Activated naive CD8-positive, alpha-beta T cell treated with anti-CD3 and anti-CD28 coated beads, Interleukin-2, amount 50 U/mL, for 24 hours (primary cell): ENCODE data around the gene MBD4.

Experiments
- ATAC-seq: fragments of 150-1000 bp; cut with Tn5 transposase; one replicate; pipeline ENCODE4 v1.10.0; 2021
- DNase-seq: peaks from one replicate; pipeline ENCODE4 v3.0.0; 2021
- H3K27ac Mint-ChIP-seq: one replicate; pipeline ENCODE4 v1.8.0; 2021; ENCODE audit warnings: mild to moderate bottlenecking, mixed read lengths
- H3K27me3 Mint-ChIP-seq: one replicate; pipeline ENCODE4 v1.8.0; 2021; ENCODE audit warnings: mixed read lengths
- H3K36me3 Mint-ChIP-seq: one replicate; pipeline ENCODE4 v1.8.0; 2021; ENCODE audit warnings: low read depth, mixed read lengths
- H3K4me1 Mint-ChIP-seq: one replicate; pipeline ENCODE4 v1.8.0; 2021; ENCODE audit warnings: mixed read lengths
- H3K4me3 Mint-ChIP-seq: one replicate; pipeline ENCODE4 v1.8.0; 2021; ENCODE audit warnings: mild to moderate bottlenecking, moderate library complexity, mixed read lengths
- H3K9me3 Mint-ChIP-seq: one replicate; pipeline ENCODE4 v1.8.0; 2021; ENCODE audit warnings: mixed read lengths

MBD4 gene

DNA sequence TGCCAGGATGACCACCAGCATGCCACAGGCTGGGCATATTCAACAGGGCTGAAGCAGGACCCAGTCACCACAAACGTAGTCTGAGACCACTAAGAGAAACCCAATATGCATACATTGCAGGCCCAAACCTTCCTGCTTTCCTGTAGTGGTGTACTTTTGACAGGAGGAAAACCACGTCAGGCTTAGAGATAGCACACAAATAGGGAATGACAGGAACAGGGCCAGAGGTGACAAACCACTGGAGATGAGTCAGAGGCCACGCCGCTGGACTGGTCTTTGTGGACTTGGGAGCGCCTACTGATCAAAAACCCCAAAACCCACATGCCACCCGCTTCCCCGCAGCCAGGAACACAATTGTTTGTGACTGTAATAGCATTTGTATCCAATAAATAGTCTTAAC lies 7.7 kb downstream of the MBD4 start:
- DNase-seq (no peak), ATAC-seq (no peak)
- Mint-ChIP-seq H3K27ac (no peak overlapping the region), H3K4me1 (peaks cover 57% of the 10 kb centered on the region), H3K9me3 (no peaks in the 10 kb centered on the region), H3K4me3 (no peak overlapping the region), H3K36me3 (peaks cover 53% of the 10 kb centered on the region), H3K27me3 (peaks cover 6% of the 10 kb centered on the region)

DNA sequence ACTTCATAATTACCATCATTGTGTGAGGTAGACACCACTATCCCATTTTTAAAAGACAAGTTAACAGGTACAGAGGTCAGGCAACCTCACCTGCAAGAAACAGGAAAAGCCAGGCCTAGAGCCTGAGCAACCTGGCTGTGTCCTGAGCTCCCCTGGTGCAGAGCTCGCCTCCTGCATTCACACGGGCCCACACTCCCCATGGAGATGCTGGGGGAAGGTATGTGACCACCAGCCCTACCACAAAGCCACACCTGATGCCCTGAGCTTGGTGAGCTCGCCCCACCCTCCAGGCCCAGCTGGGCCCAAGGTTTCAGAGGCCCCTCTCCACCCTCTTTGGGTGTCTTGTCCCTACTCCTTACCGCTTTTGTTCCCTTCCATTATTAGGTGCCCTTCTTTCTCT lies 10.1 kb downstream of the MBD4 start:
- Mint-ChIP-seq H3K36me3 (peaks cover 35% of the 10 kb centered on the region), H3K27ac (peak overlapping the region; percentile 81), H3K4me1 (peaks cover 42% of the 10 kb centered on the region), H3K4me3 (no peak overlapping the region), H3K27me3 (peaks cover 6% of the 10 kb centered on the region), H3K9me3 (no peaks in the 10 kb centered on the region)
- DNase-seq (no peak), ATAC-seq (no peak)

DNA sequence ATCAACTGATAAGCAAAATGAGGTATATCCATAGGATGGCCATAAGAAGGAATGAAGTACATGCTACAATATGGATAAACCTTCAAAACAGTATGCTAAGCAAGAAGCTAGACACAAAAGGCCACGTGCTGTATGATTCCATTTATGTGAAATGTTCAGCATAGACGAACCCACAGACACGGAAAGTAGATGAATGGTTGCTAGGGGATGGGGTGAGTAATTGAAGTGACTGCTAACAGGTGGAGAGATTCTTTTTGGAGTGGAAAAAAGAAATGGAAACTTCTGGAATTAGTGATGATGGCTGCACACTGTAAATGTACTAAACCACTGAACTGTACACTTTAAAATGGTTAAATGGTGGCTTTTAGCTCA lies 10.7 kb downstream of the MBD4 start:
- peak; percentile 53 for ATAC-seq
- peak overlapping the region; percentile 64 for H3K4me3 Mint-ChIP-seq
- no peaks in the 10 kb centered on the region for H3K9me3 Mint-ChIP-seq
- no peak for DNase-seq
- peaks cover 31% of the 10 kb centered on the region for H3K36me3 Mint-ChIP-seq
- peaks cover 44% of the 10 kb centered on the region for H3K4me1 Mint-ChIP-seq
- peaks cover 6% of the 10 kb centered on the region for H3K27me3 Mint-ChIP-seq
- peak overlapping the region; percentile 81 for H3K27ac Mint-ChIP-seq

DNA sequence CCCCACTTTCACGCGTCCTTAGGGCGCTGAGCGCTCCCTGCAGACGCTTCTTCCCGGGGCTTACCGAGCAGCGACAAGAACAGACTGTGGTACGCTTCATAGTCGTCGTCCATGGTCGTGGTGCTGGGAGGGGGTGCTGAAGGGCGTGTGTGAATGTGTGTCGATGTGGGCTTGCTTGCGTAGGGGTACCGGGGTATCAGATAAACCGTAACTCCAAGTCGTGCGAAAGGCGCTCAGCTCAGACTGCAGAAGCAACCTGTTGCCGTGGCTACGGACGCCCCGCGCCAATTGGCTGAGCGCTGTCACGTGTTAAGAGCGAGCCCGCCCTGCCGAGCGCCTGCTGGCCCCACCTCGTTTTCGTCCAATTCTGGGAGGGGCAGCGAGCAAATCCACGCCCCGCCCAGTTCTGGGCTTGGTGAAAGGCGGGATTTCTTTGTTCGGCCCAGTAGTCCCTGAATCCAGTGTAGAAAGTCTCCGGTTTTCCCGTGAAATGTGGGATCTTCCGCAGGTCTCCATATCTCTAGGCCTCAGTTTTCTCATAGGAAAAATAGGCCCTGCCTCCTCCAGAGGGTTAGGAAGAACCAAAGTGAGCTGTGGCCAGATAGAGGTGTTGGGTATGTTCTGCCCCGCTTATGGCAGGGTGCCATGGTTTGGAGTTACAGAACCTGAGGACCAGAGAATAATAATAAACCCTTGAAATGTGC lies 11.2 kb downstream of the MBD4 start, which contains the start of gene EFCAB12:
EFCAB12 (minus strand) TSS at position 261 of the 704 bp plus-strand sequence; CDS start at position 113, 148 bp downstream.
- Mint-ChIP-seq H3K9me3 (no peaks in the 10 kb centered on the region), H3K4me1 (peaks cover 48% of the 10 kb centered on the region), H3K27me3 (peaks cover 6% of the 10 kb centered on the region), H3K36me3 (peaks cover 26% of the 10 kb centered on the region), H3K27ac (peak within 1 kb of the TSS; percentile 81), H3K4me3 (peak within 1 kb of the TSS; percentile 64)
- DNase-seq (peak; percentile 88), ATAC-seq (peak; percentile 90)

DNA sequence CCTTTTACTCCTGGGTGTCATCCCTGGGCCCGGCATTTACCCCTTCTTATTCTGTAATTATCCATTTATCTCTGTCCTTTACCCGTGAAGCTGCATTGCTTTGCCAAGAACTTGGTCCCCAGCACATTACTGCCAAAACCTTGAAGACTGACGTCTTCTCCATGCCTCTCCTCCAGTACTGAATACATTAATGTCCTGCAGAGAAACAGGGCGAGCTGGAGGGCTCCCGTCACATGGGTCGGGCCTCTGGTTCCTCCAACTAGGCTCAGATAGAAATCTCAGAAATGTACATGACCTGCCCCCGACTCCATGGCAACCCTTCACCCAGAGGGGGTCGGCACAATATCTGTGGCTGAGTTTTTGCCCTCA lies 11.8 kb downstream of the MBD4 start:
- DNase-seq (no peak), ATAC-seq (no peak)
- Mint-ChIP-seq H3K27me3 (peaks cover 6% of the 10 kb centered on the region), H3K9me3 (no peaks in the 10 kb centered on the region), H3K4me1 (peaks cover 48% of the 10 kb centered on the region), H3K27ac (no peak overlapping the region), H3K4me3 (peak overlapping the region; percentile 64), H3K36me3 (peaks cover 25% of the 10 kb centered on the region)

DNA sequence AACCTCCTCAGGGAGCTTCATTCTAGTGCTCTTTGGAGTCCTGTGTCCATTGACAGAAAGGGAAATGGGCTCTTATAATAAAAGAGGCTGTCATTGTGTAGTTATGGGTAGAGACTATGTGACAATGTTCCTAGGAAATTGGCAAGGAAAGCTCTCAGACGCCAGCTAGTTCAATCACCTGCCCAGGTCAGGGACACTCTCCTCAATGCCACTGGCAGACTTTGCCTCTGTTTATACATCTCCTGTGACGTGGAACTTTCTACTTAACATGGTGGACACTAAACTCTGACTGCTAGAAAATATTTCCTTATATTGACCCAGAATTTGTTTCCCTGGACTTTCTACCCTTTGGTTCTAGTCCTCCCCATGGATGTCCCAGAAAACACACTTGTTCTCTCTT lies 14.1 kb downstream of the MBD4 start:
- Mint-ChIP-seq H3K36me3 (peaks cover 9% of the 10 kb centered on the region), H3K4me1 (peaks cover 45% of the 10 kb centered on the region), H3K27ac (no peak overlapping the region), H3K27me3 (peaks cover 6% of the 10 kb centered on the region), H3K4me3 (no peak overlapping the region), H3K9me3 (no peaks in the 10 kb centered on the region)
- DNase-seq (no peak), ATAC-seq (no peak)

DNA sequence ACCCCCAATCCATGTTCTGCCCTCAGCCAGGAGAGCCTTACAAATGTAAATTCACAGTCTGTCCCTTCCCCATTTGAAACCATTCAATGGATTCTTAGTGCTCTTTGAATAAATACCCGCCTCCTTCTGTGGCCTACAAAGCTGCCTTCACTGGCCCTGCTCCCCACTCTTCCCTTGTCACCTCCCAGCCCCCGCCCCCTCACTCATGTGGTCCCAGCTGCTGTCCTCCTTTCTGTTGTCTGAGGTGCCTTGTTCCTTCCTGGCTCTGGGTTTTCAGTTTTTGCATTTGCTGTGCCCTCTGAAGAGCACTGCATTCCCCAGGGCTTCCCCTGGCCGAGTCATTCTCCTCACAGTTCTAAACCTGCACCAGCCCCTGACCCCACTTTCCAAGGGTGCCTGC lies 14.5 kb downstream of the MBD4 start:
- H3K27me3 Mint-ChIP-seq = peaks cover 6% of the 10 kb centered on the region
- no peak overlapping the region for H3K27ac Mint-ChIP-seq
- no peaks in the 10 kb centered on the region for H3K9me3 Mint-ChIP-seq
- H3K36me3 Mint-ChIP-seq = peaks cover 7% of the 10 kb centered on the region
- H3K4me1 Mint-ChIP-seq = peaks cover 45% of the 10 kb centered on the region
- DNase-seq (no peak), ATAC-seq (no peak)
- no peak overlapping the region for H3K4me3 Mint-ChIP-seq

DNA sequence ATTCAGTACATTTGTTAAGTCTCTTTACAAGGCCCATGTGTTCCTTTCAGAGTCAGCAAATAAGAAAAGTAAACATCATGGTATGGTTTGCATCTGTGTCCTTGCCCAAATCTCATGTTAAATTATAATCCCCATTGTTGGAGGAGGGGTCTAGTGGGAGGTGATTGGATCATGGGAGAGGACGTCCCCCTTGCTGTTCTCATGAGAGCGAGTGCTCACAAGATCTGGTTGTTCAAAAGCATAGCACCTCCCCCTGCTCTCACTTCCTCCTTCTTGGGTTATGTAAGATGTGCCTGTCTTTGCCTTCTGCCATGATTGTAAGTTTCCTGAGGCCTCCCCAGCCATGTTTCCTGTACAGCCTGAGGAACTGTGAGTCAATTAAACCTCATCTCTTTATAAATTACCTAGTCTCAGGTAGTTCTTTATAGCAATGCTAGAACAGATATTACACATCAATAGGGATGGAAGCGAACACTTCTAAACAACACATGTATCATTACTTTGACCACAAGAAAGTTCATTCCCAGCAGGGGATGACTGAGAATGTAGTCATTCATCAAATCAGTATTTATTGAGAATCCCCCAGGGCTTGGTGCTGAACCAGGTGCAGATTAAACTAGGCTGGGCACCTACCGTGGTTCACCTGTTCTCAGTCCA lies 15.4 kb downstream of the MBD4 start:
- ATAC-seq (peak; percentile 12), DNase-seq (no peak)
- peaks cover 6% of the 10 kb centered on the region for H3K27me3 Mint-ChIP-seq
- H3K27ac Mint-ChIP-seq = peak overlapping the region; percentile 55
- peaks cover 37% of the 10 kb centered on the region for H3K4me1 Mint-ChIP-seq
- no peaks in the 10 kb centered on the region for H3K9me3 Mint-ChIP-seq
- no peak overlapping the region for H3K4me3 Mint-ChIP-seq
- H3K36me3 Mint-ChIP-seq = peaks cover 7% of the 10 kb centered on the region

DNA sequence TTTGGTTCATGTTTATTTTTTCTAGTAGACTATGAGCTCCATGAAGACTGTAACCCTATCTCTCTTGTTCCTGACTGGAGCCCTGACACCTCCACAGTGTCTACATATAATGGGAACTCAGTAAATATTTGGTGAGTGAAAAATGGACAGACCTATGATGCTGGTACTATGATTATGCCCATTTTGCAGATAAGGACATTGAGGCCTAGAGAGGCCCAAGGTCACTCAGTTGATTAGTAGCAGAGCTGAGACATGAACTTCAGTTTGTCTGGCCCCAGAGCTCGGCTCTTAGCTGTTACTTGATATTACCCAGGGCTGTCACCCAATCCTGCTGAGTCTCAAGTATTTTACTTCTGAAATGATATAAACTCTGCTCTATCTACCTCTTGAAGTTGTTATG lies 16.9 kb downstream of the MBD4 start:
- Mint-ChIP-seq H3K27me3 (peaks cover 5% of the 10 kb centered on the region), H3K27ac (no peak overlapping the region), H3K4me3 (no peak overlapping the region), H3K4me1 (peaks cover 23% of the 10 kb centered on the region), H3K9me3 (no peaks in the 10 kb centered on the region), H3K36me3 (no peaks in the 10 kb centered on the region)
- DNase-seq = no peak
- no peak for ATAC-seq

DNA sequence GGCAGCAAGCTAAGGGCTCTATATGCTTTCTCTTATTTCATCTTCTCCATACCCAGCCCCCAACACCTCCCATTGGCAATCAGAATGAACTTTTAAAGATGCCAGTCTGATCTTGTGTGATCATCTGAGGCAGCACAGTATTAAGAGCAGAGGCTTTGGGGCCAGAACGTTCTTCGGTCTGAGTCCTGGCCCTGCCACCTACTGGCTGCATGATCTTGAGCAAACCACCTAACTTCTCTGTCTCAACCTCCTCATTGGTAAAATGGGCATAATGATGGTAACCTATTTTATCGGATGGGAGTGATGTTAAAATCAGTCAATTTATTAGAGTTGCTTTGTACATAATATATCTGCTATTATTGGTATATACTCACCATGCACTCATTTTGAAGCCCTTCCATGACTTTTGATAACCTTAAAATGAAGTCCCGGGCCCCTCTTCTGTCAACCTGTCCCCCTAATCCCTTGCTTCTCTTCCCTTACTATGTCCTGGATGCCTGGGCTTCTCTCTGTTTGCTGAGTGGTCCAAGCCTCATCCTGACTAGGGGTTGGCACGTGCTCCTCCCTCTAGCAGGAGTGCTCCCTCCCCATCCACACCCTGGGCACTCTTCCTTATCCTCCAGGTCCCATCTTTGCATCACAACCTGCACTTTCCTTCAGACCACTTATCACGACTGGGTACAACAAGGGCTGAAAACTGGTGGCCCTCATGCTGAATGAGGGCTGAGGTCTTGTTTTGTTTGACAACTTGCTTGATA lies 17.6 kb downstream of the MBD4 start:
- Mint-ChIP-seq H3K27me3 (peaks cover under 1% of the 10 kb centered on the region), H3K27ac (no peak overlapping the region), H3K4me3 (no peak overlapping the region), H3K36me3 (no peaks in the 10 kb centered on the region), H3K4me1 (peaks cover 19% of the 10 kb centered on the region), H3K9me3 (no peaks in the 10 kb centered on the region)
- ATAC-seq = no peak
- DNase-seq = no peak

DNA sequence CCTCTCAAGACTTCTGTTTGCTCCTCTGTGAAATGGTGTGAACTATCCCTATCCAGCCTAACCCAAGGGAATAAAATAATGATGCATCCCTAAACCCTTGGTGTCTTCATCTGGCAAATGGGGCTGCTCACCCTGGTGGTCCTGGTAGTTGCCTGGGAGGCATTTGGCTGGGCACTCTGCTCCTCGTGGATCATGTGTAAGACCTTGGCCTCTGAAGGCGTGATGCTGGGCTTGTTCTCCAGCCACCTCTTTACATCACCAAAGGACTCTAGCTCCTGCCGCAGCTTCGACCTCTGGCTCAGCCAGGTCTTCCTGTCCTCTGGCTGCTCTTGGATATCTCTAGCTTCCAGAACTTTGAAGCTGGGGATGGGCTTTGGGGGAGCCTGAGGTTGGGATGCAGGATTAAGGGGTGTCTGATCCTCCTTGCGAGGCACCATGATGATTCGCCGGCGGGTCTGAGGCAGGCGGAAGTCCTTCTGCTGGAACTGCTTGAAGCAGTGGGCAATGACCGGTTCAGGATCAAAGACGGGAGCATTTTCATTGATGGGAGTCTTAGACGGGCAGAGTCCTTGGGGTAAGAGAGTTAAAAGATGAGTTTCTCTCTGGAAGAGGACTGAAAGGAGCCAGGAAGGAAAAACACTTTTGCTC lies 18.4 kb downstream of the MBD4 start:
- no peaks in the 10 kb centered on the region for H3K9me3 Mint-ChIP-seq
- no peak overlapping the region for H3K4me3 Mint-ChIP-seq
- DNase-seq = no peak
- no peak for ATAC-seq
- H3K27ac Mint-ChIP-seq = no peak overlapping the region
- peaks cover 19% of the 10 kb centered on the region for H3K4me1 Mint-ChIP-seq
- no peaks in the 10 kb centered on the region for H3K36me3 Mint-ChIP-seq
- H3K27me3 Mint-ChIP-seq = no peaks in the 10 kb centered on the region

DNA sequence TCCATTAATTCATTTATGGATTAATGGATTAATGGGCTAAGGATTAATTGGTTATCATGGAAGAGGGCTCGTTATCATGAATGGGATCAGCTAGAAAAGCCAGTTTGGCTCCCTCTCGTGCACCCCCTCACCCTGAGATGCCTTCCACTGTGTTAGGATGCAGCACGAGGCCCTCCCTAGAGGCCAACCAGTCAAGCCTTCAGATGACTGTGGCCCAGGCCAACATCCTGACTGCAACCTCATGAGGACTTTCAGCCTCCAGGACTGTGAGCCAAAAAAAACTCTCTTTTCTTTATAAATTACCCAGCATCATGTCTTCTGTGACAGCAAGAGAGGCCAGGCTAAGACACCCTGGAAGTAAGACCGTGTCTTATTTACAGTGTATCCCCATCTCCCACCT lies 20.3 kb downstream of the MBD4 start:
- H3K9me3 Mint-ChIP-seq = no peaks in the 10 kb centered on the region
- H3K36me3 Mint-ChIP-seq = no peaks in the 10 kb centered on the region
- no peak overlapping the region for H3K27ac Mint-ChIP-seq
- H3K4me3 Mint-ChIP-seq = no peak overlapping the region
- ATAC-seq (no peak), DNase-seq (no peak)
- peaks cover 9% of the 10 kb centered on the region for H3K4me1 Mint-ChIP-seq
- no peaks in the 10 kb centered on the region for H3K27me3 Mint-ChIP-seq

DNA sequence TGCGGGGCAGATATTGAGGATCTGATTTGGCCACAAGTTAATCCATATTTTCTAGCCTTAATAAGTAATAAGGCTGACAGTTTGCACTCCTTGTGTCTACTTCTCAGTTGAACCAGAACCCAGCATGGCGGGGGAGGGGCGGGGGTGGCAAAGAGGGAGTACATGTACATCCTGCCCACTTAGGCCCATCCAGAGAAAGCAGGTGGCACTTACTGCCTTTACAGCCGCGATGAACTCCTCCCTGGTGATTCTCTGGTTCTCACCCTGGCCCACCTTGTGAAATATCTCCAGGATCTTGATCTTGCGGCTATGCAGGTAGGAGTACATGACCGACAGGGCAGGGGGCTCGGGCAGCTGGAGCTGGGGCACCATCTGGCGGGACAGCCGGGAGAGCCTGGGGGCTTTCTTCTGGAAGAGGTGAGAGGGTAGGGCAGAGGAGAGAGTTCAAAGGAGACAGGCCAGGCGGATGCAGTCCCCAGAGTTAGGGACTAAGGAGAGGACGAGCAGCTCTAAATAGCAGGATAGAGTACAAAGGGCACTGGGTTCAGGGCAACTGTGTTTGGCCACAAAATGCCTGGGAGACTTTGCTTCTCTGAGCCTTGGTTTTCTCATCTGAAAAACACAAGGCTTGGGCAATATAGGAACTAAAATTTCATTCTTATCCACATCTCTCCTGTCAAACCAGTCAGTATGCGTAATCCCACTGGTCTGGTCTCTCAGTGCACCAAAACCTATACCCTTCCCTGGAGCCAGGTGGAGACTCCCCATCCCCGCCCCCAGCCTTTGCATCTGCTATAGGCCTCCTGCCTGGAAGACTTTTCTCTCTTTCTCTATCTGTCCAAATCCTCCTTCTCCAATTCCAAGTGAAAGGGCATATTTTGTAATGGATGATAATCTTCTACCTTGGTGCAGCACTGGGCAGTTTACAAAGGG lies 21.4 kb downstream of the MBD4 start:
- no peak overlapping the region for H3K27ac Mint-ChIP-seq
- H3K4me1 Mint-ChIP-seq = no peaks in the 10 kb centered on the region
- H3K4me3 Mint-ChIP-seq = no peak overlapping the region
- no peak for DNase-seq
- H3K9me3 Mint-ChIP-seq = no peaks in the 10 kb centered on the region
- no peaks in the 10 kb centered on the region for H3K36me3 Mint-ChIP-seq
- no peak for ATAC-seq
- H3K27me3 Mint-ChIP-seq = no peaks in the 10 kb centered on the region

DNA sequence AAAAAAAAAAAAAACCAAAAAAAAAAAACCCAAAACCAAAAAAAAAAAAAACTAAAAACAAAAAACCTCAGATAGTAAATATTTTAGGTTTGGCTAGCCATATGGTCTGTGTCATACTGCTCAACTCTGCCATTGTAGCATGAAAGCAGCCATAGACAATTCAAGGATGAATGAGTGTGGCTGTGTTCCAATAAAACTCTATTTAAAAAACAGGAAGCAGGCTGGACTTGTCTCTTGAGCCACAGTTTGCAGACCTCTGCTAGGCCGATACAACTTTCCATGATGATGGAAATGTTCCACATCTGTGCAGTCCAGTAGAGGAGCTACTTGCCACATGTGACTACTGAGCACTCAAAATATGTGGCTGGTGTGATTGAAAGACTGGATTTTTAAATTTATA lies 22.4 kb downstream of the MBD4 start:
- Mint-ChIP-seq H3K27ac (no peak overlapping the region), H3K4me3 (no peak overlapping the region), H3K36me3 (no peaks in the 10 kb centered on the region), H3K4me1 (no peaks in the 10 kb centered on the region), H3K9me3 (no peaks in the 10 kb centered on the region), H3K27me3 (no peaks in the 10 kb centered on the region)
- ATAC-seq = no peak
- no peak for DNase-seq
